PC-9 (cell line): Measurements from ENCODE around the gene DDI2. TPM values are rescaled to one million over a fixed set of nuclear protein-coding genes. Genes with fewer than 3 reads are reported as not detected.

ENCODE experiments used
- BruUV-seq: library from RNA; stranded (reverse); fragments of 400-500 nt; replicated peaks from 2 replicates; lab custom pipeline; 2021; lab: Mats Ljungman, UMichigan
- CTCF ChIA-PET: fragments of 300-600 bp; sonication (Branson Sonifier 250); formaldehyde crosslinking; loops from one replicate; lab custom pipeline; 2022; ENCODE audit warnings: antibody characterized with exemption; lab: Charles Lee
- POLR2A ChIA-PET: fragments of 300-600 bp; sonication (Branson Sonifier 250); formaldehyde crosslinking; loops from one replicate; lab custom pipeline; 2022; ENCODE audit warnings: antibody characterized with exemption; ENCODE audit not compliant: unreplicated experiment; lab: Charles Lee
- DNase-seq, 2 experiments: peaks; one replicate each; pipeline versions ENCODE4 v3.0.0 to v3.0.0-alpha.2; 2015 to 2022; ENCODE audit warnings: mixed read lengths in 1 of 2
- H2AFZ ChIP-seq: fragments of 200-600 bp; sonication (generic); 2 replicates; pipeline ENCODE4 v1.8.1; 2017; ENCODE audit warnings: antibody characterized with exemption
- H3F3A ChIP-seq: fragments of 200-600 bp; sonication (generic); 2 replicates; pipeline ENCODE4 v1.8.1; 2017; ENCODE audit warnings: antibody characterized with exemption, mild to moderate bottlenecking, low read depth; ENCODE audit not compliant: insufficient read depth
- H3K27ac ChIP-seq: fragments of 200-600 bp; sonication (generic); 2 replicates; pipeline ENCODE4 v1.6.1; 2016; ENCODE audit warnings: mixed run types
- H3K27me3 ChIP-seq: fragments of 200-600 bp; sonication (generic); 2 replicates; pipeline ENCODE4 v1.6.1; 2016; ENCODE audit warnings: low read depth, mixed run types; ENCODE audit not compliant: insufficient read depth
- H3K36me3 ChIP-seq: fragments of 200-600 bp; sonication (generic); 2 replicates; pipeline ENCODE4 v1.6.1; 2016; ENCODE audit warnings: low read depth, mixed run types
- H3K4me1 ChIP-seq: fragments of 200-600 bp; sonication (generic); replicated peaks from 2 replicates; pipeline ENCODE4 v1.6.1; 2016; ENCODE audit warnings: mixed run types; ENCODE audit not compliant: insufficient read depth
- H3K4me2 ChIP-seq: fragments of 200-600 bp; sonication (generic); 2 replicates; pipeline ENCODE4 v1.6.1; 2017; ENCODE audit warnings: mixed run types
- H3K4me3 ChIP-seq: fragments of 200-600 bp; sonication (generic); 2 replicates; pipeline ENCODE4 v1.6.1; 2016; ENCODE audit warnings: mixed run types
- H3K79me2 ChIP-seq: fragments of 200-600 bp; sonication (generic); 2 replicates; pipeline ENCODE4 v1.6.1; 2017; ENCODE audit warnings: low read depth, mixed run types
- H3K9me2 ChIP-seq: fragments of 200-600 bp; sonication (generic); 2 replicates; pipeline ENCODE4 v1.8.1; 2017; ENCODE audit warnings: mild to moderate bottlenecking; ENCODE audit not compliant: insufficient read depth
- H3K9me3 ChIP-seq: fragments of 200-600 bp; sonication (generic); 2 replicates; pipeline ENCODE4 v1.8.1; 2016; ENCODE audit warnings: low read depth; ENCODE audit not compliant: insufficient read depth
- H4K20me1 ChIP-seq: fragments of 200-600 bp; sonication (generic); 2 replicates; pipeline ENCODE4 v1.8.1; 2017; ENCODE audit not compliant: insufficient read depth
- EZH2 ChIP-seq: fragments of 200-600 bp; sonication (generic); IDR thresholded peaks from 2 replicates; pipeline ENCODE4 v1.8.0; 2017; ENCODE audit warnings: antibody characterized with exemption, low read depth
- intact Hi-C: fragments of 100-400 bp; cut with micrococcal nuclease; formaldehyde crosslinking; loops from one replicate; pipeline ENCODE4 v1.10.0; 2022; ENCODE audit not compliant: unreplicated experiment
- total RNA-seq: library from RNA; stranded (reverse); gene quantifications from 2 replicates; pipeline ENCODE4 v1.2.3, GENCODE V29; 2021
- TF ChIP-seq, protein P1 (sequence below): fragments of 200-600 bp; sonication (generic); conservative IDR thresholded peaks from 2 replicates; pipeline ENCODE4 v1.6.1; 2017; ENCODE audit warnings: mixed run types, antibody characterized with exemption, mild to moderate bottlenecking, moderate library complexity

DDI2 gene
- total RNA-seq, 1 experiment from 2014 or later = 38.0 TPM

DNA sequence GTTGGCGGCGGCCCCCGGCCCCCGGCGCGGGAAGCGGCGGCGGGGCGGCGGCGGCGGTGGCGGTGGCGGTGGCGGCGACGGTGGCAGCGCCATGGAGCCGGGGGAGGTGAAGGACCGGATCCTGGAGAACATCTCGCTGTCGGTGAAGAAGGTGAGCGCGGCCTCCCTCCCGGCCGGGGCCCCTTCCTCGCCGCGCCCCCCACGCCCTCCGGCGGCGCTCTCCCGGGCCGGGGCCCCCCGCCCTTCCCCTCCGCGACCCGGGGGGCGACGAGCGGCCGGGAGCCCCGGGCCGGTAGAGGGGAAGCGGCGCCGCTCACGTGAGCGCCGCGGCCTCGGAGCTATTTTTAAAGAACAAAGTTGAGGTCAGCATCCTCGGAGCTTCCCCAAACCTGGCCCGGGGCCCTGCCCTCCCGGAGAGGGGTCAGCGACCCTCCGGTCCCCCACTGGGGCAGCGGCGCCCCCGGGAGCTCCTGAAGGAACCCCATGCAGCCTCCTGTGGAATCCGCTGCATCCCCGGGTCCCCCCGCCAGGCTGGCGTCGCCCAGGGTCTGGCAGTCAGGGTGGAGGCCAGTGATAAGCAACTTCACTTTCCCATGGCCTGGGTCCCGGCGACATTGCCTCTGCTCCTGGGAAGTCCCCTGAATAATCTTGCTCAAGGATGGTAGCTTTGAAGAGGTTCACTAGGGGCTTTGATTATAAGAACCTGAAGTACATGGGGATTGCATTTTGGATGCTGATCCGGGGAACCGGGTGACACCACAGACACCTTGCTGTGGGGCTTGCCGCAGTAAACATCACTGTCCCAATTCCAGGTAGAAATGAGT is 67.4 kb downstream of the DDI2 start:
- Histone ChIP-seq H4K20me1 (no peaks in the 10 kb centered on the region), H3K4me3 (peak overlapping the region; percentile 61), H3K9me3 (no peaks in the 10 kb centered on the region), H3K79me2 (peaks cover 49% of the 10 kb centered on the region), H3K4me1 (peaks cover 49% of the 10 kb centered on the region), H3K4me2 (peak overlapping the region; percentile 90), H2AFZ (peak overlapping the region; percentile 55; the same call in 1 of the 2 replicates), H3K9me2 (no peaks in the 10 kb centered on the region), H3K27ac (no peak overlapping the region), H3K36me3 (no peaks in the 10 kb centered on the region), H3K27me3 (no peaks in the 10 kb centered on the region), H3F3A (peaks cover 39% of the 10 kb centered on the region)
- intact Hi-C loops = loop anchor here (5.0 kb wide), 1 partner anchor 463 kb away; no protein-coding TSS in a partner anchor
- DNase-seq = no peak
- POLR2A ChIA-PET = interaction anchor here (0.6 kb wide), 1 partner anchor 24 kb away, joined by 5 read pairs; no protein-coding TSS in a partner anchor
- no peak for TF ChIP-seq EZH2
- TF ChIP-seq, protein P1, sequence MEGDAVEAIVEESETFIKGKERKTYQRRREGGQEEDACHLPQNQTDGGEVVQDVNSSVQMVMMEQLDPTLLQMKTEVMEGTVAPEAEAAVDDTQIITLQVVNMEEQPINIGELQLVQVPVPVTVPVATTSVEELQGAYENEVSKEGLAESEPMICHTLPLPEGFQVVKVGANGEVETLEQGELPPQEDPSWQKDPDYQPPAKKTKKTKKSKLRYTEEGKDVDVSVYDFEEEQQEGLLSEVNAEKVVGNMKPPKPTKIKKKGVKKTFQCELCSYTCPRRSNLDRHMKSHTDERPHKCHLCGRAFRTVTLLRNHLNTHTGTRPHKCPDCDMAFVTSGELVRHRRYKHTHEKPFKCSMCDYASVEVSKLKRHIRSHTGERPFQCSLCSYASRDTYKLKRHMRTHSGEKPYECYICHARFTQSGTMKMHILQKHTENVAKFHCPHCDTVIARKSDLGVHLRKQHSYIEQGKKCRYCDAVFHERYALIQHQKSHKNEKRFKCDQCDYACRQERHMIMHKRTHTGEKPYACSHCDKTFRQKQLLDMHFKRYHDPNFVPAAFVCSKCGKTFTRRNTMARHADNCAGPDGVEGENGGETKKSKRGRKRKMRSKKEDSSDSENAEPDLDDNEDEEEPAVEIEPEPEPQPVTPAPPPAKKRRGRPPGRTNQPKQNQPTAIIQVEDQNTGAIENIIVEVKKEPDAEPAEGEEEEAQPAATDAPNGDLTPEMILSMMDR = no peak
- no TSS peak for BruUV-seq
- CTCF ChIA-PET = no interaction called here

DNA sequence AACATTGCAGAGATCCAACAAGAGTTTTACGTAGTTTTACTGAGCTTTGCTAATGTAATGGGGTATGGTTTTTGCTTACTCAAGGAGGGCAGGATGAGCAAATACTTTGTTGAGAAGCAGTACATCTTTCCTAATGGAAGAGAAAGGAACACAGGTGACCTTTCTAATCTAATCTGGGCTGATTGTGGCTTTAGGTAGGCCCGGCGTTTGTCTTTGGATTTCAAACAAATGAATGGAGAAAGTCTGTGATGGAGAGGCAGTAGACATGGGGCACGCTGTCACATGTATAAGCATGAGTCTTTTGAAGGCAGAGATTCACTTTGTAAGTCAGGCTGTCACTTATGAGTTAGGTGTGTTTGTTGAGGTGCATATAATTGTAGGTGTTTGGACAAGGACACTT is 68.6 kb downstream of the DDI2 start:
- H3K79me2 ChIP-seq = peaks cover 58% of the 10 kb centered on the region
- no peak overlapping the region for H3K27ac ChIP-seq
- H3K9me3 ChIP-seq = no peaks in the 10 kb centered on the region
- no peaks in the 10 kb centered on the region for H3K36me3 ChIP-seq
- ChIA-PET POLR2A (no interaction called here), CTCF (interaction anchor here (0.6 to 0.7 kb wide), 3 partner anchors 36 to 150 kb away, joined by 3 to 6 read pairs (median 3); no protein-coding TSS in a partner anchor)
- H3K27me3 ChIP-seq = no peaks in the 10 kb centered on the region
- BruUV-seq = TSS peak; percentile 27
- H3K4me1 ChIP-seq = peaks cover 39% of the 10 kb centered on the region
- no peak overlapping the region for H2AFZ ChIP-seq
- H3F3A ChIP-seq = peaks cover 28% of the 10 kb centered on the region
- H3K4me3 ChIP-seq = peak overlapping the region; percentile 61
- no peaks in the 10 kb centered on the region for H4K20me1 ChIP-seq
- intact Hi-C loops = no loop called here
- H3K9me2 ChIP-seq = no peaks in the 10 kb centered on the region
- H3K4me2 ChIP-seq = peak overlapping the region; percentile 90
- no peak for DNase-seq
- TF ChIP-seq, protein P1 = no peak
- no peak for TF ChIP-seq EZH2

DNA sequence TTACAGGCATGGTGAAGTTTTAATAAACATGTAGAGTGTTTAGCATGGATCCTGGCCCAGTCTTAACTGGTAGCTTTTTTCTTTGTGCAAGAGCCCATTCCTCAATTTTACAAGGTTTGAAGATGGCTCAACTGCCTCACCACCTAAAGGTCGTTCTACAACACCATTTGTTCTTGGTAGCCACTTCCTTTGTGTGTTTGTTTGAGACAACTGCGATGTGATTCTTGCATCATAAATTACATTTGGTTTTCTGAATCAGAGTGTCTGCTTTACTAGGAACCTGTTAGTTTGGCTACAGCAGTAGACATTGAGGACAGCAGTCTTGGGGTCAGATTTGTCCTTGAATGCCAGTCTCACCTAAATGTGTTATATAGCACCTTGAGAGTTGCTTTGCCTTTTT is 70.2 kb downstream of the DDI2 start:
- Histone ChIP-seq H3K27me3 (no peaks in the 10 kb centered on the region), H3K9me3 (no peaks in the 10 kb centered on the region), H3K9me2 (no peaks in the 10 kb centered on the region), H3K4me1 (peaks cover 23% of the 10 kb centered on the region), H3K27ac (no peak overlapping the region), H3K36me3 (no peaks in the 10 kb centered on the region), H3K4me3 (no peak overlapping the region), H3K79me2 (peaks cover 65% of the 10 kb centered on the region), H2AFZ (no peak overlapping the region), H4K20me1 (no peaks in the 10 kb centered on the region), H3K4me2 (no peak overlapping the region), H3F3A (peaks cover 12% of the 10 kb centered on the region)
- CTCF ChIA-PET = no interaction called here
- no peak for TF ChIP-seq EZH2
- TF ChIP-seq, protein P1 = no peak
- POLR2A ChIA-PET = interaction anchor here (0.7 kb wide), 1 partner anchor 160 kb away, joined by 3 read pairs; no protein-coding TSS in a partner anchor
- BruUV-seq = no TSS peak
- intact Hi-C loops = no loop called here
- DNase-seq = no peak
